Measurements from ENCODE around the gene EMX2. TPM values are rescaled to one million over a fixed set of nuclear protein-coding genes. Genes with fewer than 3 reads are reported as not detected.

The EMX2 gene
- total and polyA plus RNA-seq, 12 donors, result 0.11 to 0.72 (median 0.51) TPM; not detected in 7

DNA sequence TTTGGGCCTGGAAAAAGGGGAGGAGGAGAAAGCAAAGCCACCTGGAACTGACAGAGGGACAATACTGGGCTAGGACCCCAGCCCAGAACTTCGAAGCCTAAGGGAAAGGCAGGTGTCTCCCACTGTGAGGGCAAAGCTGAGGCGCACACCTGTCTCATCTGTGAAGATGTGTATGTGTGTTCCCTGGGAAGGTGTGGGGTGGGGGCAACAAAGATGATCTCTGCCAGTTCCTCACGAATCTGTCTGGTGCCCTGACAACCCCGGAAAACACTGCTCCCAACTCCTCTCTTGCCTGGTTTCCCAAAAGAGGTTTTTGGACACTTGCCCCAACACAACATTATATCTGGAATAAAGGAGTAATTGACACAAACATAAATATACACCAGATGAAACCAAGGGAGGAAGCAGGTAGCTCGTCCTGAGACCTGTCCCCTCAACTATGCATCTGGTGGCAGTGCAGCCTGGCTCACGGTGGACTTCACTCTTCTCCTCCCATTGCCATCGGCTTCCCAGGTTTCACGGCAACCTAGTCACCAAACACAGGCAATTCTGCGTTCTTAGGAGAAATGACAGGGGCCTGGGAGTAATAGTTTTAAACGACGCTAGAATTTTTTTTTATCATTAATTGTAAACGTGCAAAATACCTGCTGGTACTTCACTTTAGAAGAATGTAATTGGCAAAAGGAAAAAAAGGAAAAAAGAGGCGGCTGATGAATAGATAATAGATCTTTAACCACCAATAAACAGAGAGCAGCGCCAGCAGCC, 1.7 kb upstream of the EMX2 start:
- intact Hi-C loops (cut with DNase I), result no loop called here
- 43 to 56% (median 48%) methylated on average over 14 of the region's 14 CpGs for WGBS, 4 donors

DNA sequence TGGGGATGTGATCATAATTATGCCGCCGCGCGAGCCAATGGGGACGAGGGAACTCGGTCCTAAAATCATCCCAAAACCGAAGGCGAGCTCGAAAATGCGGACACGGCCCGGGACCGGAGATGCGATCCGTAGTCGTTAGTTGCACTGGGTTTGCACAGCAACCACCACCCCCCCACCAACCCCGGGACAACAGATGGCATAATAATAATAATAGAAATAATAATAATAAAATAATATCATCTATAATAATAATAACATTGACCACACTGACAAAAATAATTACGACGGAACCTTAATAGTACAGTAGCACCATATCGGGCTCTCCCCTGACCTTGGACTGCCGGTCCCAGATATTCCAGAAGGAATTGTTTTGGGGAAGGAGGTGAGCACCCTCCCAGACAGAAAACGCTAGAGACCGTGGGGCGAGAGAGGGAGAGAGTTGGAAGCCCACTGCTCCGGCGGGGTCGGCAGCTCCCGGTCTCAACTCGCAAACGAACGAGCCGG, 1.1 kb upstream of the EMX2 start:
- no peaks in the 10 kb centered on the region for H3K36me3 ChIP-seq (replicated peaks in 1 of 2)
- 12 to 17% (median 14%) methylated on average over 30 to 32 of the region's 32 CpGs for WGBS, 4 donors
- no peak overlapping the region for H3K27ac ChIP-seq
- DNase-seq, result peak in 2 of 7 donors; percentile 16 to 40
- TF ChIP-seq POLR2A (IDR thresholded peaks at IDR 0.05), result no peak
- TF ChIP-seq, protein P1, sequence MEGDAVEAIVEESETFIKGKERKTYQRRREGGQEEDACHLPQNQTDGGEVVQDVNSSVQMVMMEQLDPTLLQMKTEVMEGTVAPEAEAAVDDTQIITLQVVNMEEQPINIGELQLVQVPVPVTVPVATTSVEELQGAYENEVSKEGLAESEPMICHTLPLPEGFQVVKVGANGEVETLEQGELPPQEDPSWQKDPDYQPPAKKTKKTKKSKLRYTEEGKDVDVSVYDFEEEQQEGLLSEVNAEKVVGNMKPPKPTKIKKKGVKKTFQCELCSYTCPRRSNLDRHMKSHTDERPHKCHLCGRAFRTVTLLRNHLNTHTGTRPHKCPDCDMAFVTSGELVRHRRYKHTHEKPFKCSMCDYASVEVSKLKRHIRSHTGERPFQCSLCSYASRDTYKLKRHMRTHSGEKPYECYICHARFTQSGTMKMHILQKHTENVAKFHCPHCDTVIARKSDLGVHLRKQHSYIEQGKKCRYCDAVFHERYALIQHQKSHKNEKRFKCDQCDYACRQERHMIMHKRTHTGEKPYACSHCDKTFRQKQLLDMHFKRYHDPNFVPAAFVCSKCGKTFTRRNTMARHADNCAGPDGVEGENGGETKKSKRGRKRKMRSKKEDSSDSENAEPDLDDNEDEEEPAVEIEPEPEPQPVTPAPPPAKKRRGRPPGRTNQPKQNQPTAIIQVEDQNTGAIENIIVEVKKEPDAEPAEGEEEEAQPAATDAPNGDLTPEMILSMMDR (IDR thresholded peaks at IDR 0.05), result no peak
- H3K9me3 ChIP-seq (replicated peaks in 1 of 3), result no peaks in the 10 kb centered on the region
- H3K27me3 ChIP-seq, result peaks cover 94% of the 10 kb centered on the region
- H3K4me3 ChIP-seq, result peak overlapping the region in 1 of 4 donors; percentile 24
- intact Hi-C loops (cut with DNase I), result no loop called here
- H3K4me1 ChIP-seq (replicated peaks in 1 of 2), result peaks cover 26 to 33% of the 10 kb centered on the region in 2 donors

More for the DNA sequence above, 1.7 kb upstream of the EMX2 start:
- H3K4me1 ChIP-seq (replicated peaks in 1 of 2), result peaks cover 26 to 33% of the 10 kb centered on the region in 2 donors
- H3K36me3 ChIP-seq (replicated peaks in 1 of 2), result no peaks in the 10 kb centered on the region
- DNase-seq, result no peak
- no peak overlapping the region for H3K27ac ChIP-seq
- TF ChIP-seq POLR2A (IDR thresholded peaks at IDR 0.05), result no peak
- TF ChIP-seq, protein P1 (IDR thresholded peaks at IDR 0.05), result no peak
- H3K4me3 ChIP-seq, result no peak overlapping the region
- H3K27me3 ChIP-seq, result peaks cover 94% of the 10 kb centered on the region
- no peaks in the 10 kb centered on the region for H3K9me3 ChIP-seq (replicated peaks in 1 of 3)

DNA sequence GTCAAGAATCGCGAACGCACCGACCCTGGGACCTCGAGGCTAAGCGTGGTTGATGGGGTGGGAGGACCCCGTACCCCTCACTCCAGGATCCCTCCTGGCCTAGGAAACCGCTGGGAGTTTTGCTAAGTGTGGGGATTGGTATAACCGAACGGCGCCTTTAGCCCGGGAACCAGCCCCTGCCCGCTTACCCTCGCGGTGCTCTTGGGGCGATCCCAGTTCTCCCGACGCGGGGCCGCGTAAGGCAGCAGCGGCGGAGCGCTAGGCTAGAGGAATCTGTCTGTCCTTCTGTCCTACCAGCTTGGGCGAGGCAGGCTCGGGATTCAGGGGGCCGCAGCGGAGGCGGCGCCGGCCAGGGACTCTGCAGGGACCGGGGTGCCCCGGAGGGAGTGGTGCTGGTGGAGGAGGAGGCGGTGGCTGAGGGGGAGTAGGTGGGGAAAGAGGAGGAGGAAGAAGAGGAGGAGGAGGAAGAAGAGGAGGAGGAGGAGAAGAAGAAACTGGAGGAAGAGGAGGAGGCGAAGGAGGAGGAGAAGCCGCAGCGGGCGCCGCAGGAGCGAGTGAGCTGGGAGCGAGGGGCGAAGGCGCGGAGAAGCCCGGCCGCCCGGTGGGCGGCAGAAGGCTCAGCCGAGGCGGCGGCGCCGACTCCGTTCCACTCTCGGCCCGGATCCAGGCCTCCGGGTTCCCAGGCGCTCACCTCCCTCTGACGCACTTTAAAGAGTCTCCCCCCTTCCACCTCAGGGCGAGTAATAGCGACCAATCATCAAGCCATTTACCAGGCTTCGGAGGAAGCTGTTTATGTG, 439 bp upstream of the EMX2 start:
- DNase-seq, result peak in 3 of 7 donors; percentile 11 to 25 (median 24)
- intact Hi-C loops (cut with DNase I), result no loop called here
- H3K4me3 ChIP-seq, result peak overlapping the region in 1 of 4 donors; percentile 24
- H3K4me1 ChIP-seq (replicated peaks in 1 of 2), result peaks cover 26 to 33% of the 10 kb centered on the region in 2 donors
- TF ChIP-seq, protein P1 (IDR thresholded peaks at IDR 0.05), result no peak
- no peak for TF ChIP-seq POLR2A (IDR thresholded peaks at IDR 0.05)
- no peaks in the 10 kb centered on the region for H3K9me3 ChIP-seq (replicated peaks in 1 of 3)
- no peak overlapping the region for H3K27ac ChIP-seq
- peaks cover 94% of the 10 kb centered on the region for H3K27me3 ChIP-seq
- H3K36me3 ChIP-seq (replicated peaks in 1 of 2), result no peaks in the 10 kb centered on the region
- 4 to 6% (median 5%) methylated on average over 38 to 62 of the region's 62 CpGs for WGBS, 4 donors

Measured in adrenal gland (tissue), 12 donors.